ENCODE results near the gene STK38. TPM values are rescaled to one million over a fixed set of nuclear protein-coding genes. Genes with fewer than 3 reads are reported as not detected.

STK38 gene
- polyA plus RNA-seq, 2 of the 4 experiments (the other 2 are of a cell fraction): 30.0 to 30.9 TPM

- ATAC-seq (no peak), DNase-seq (ENCODE audit: low read depth in 1 of 2, low spot score in 1 of 2) (no peak), FAIRE-seq (no peak)
- 97% methylated on average over 5 of the region's 5 CpGs for WGBS (ENCODE audit: missing lambda C conversion rate)
- peak overlapping the region; percentile 77 for H3K4me2 ChIP-seq
- peaks cover 46% of the 10 kb centered on the region for H3K4me1 ChIP-seq
- H3K4me3 ChIP-seq: no peak overlapping the region
- H3K9me3 ChIP-seq: no peaks in the 10 kb centered on the region
- TF ChIP-seq EHMT2 (IDR thresholded peaks at IDR 0.05; ENCODE audit: low read depth) (no peak), TFCP2L1 (CRISPR knock-in tag; IDR thresholded peaks at IDR 0.05) (no peak), PBX3 (IDR thresholded peaks at IDR 0.05) (no peak)
- POLR2A ChIA-PET: interaction anchor here (0.7 kb wide), 1 partner anchor 32 kb away, joined by 3 read pairs; no protein-coding TSS in a partner anchor
- CTCF ChIA-PET: interaction anchor here (0.9 to 2.2 kb wide), 2 partner anchors 59 to 155 kb away, joined by 3 to 6 read pairs; no protein-coding TSS in a partner anchor
- peak overlapping the region; percentile 77 to 88 for H3K27ac ChIP-seq
Observed at GRCh38 chr6:36578030-36578429, 30.8 kb upstream of the STK38 start.

GRCh38 chr6:36577301-36577700, 30.0 kb upstream of the STK38 start:
- peak; percentile 56; the same call in 1 of the 2 replicates for TF ChIP-seq GATA3 (IDR thresholded peaks at IDR 0.05; ENCODE audit: borderline replicate concordance)
- TF ChIP-seq JUNB (IDR thresholded peaks at IDR 0.05): no peak
- TF ChIP-seq MAX (IDR thresholded peaks at IDR 0.05): peak; percentile 41; the same call in 1 of the 2 replicates
- TF ChIP-seq JUN (IDR thresholded peaks at IDR 0.05): 0 out of 5 replicates have a peak, but pooled peaks of 1 of the 2 experiments have one; percentile 22
- TF ChIP-seq FOSL2 (IDR thresholded peaks at IDR 0.05): no peak
- peak; percentile 28; the same call in 1 of the 2 replicates for TF ChIP-seq FOSL2 (CRISPR knock-in tag; IDR thresholded peaks at IDR 0.05)
- no peak for TF ChIP-seq SREBF2 (IDR thresholded peaks at IDR 0.05)
- H3K27ac ChIP-seq: peak overlapping the region; percentile 77 to 88
- FAIRE-seq (no peak), DNase-seq (ENCODE audit: low read depth in 1 of 2, low spot score in 1 of 2) (peak; percentile 71 to 89), ATAC-seq (peak; percentile 86 to 87)
- no peaks in the 10 kb centered on the region for H3K9me3 ChIP-seq
- no peak overlapping the region for H3K4me3 ChIP-seq
- ChIA-PET CTCF (interaction anchor here (0.9 to 1.5 kb wide), 2 partner anchors 17 to 154 kb away, joined by 3 read pairs; no protein-coding TSS in a partner anchor), POLR2A (interaction anchor here (0.6 to 0.7 kb wide), 3 partner anchors 22 to 31 kb away, joined by 3 to 4 read pairs (median 3); no protein-coding TSS in a partner anchor)
- 0% methylated on average over 2 of the region's 2 CpGs for WGBS (ENCODE audit: missing lambda C conversion rate)
- peaks cover 53% of the 10 kb centered on the region for H3K4me1 ChIP-seq
- H3K4me2 ChIP-seq: peak overlapping the region; percentile 77

GRCh38 chr6:36576578-36576977, 29.3 kb upstream of the STK38 start:
- peak overlapping the region; percentile 77 to 88 for H3K27ac ChIP-seq
- POLR2A ChIA-PET: no interaction called here
- TF ChIP-seq EP300 (IDR thresholded peaks at IDR 0.05) (no peak), HEYL (CRISPR knock-in tag; IDR thresholded peaks at IDR 0.05) (no peak), KDM1A (IDR thresholded peaks at IDR 0.05; ENCODE audit: low read depth) (no peak), EHF (CRISPR knock-in tag; IDR thresholded peaks at IDR 0.05) (no peak), HES2 (IDR thresholded peaks at IDR 0.05) (no peak), SREBF2 (IDR thresholded peaks at IDR 0.05) (no peak), SMC3 (IDR thresholded peaks at IDR 0.05) (no peak), TP53 (CRISPR knock-in tag; IDR thresholded peaks at IDR 0.05) (no peak), RARB (CRISPR knock-in tag; IDR thresholded peaks at IDR 0.05) (no peak)
- no peak for ATAC-seq
- no peak overlapping the region for H3K4me3 ChIP-seq
- H3K9me3 ChIP-seq: no peaks in the 10 kb centered on the region
- H3K4me2 ChIP-seq: peak overlapping the region; percentile 77
- WGBS (ENCODE audit: missing lambda C conversion rate): 92% methylated on average over 7 of the region's 7 CpGs
- H3K4me1 ChIP-seq: peaks cover 53% of the 10 kb centered on the region
- DNase-seq (ENCODE audit: low read depth in 1 of 2, low spot score in 1 of 2): no peak
- no peak for FAIRE-seq
- CTCF ChIA-PET: interaction anchor here (0.9 to 1.5 kb wide), 2 partner anchors 16 to 29 kb away, joined by 3 read pairs; partner anchors contain the start of gene STK38

- ChIA-PET POLR2A (interaction anchor here (0.6 kb wide), 1 partner anchor 546 kb away, joined by 3 read pairs; no protein-coding TSS in a partner anchor), CTCF (interaction anchor here (0.8 kb wide), 1 partner anchor 211 kb away, joined by 3 read pairs; no protein-coding TSS in a partner anchor)
- DNase-seq (ENCODE audit: low read depth in 1 of 2, low spot score in 1 of 2) (no peak), ATAC-seq (no peak), FAIRE-seq (no peak)
- Histone ChIP-seq H3K4me1 (peaks cover 45% of the 10 kb centered on the region), H3K27ac (no peak overlapping the region), H3K9me3 (no peaks in the 10 kb centered on the region), H3K4me2 (no peak overlapping the region), H3K4me3 (no peak overlapping the region)
- TF ChIP-seq KDM5A (IDR thresholded peaks at IDR 0.05) (no peak), HES2 (IDR thresholded peaks at IDR 0.05) (no peak), NR3C1 (IDR thresholded peaks at IDR 0.05) (no peak), HOXB5 (CRISPR knock-in tag; IDR thresholded peaks at IDR 0.05) (no peak), CBX2 (IDR thresholded peaks at IDR 0.05; ENCODE audit: borderline replicate concordance, low read depth) (no peak), TP53 (CRISPR knock-in tag; IDR thresholded peaks at IDR 0.05) (no peak), NFE2L2 (conservative IDR thresholded peaks at IDR 0.05; ENCODE audit: low read length) (no peak), PBX3 (IDR thresholded peaks at IDR 0.05) (no peak), NPAS2 (CRISPR knock-in tag; IDR thresholded peaks at IDR 0.05; ENCODE audit: borderline replicate concordance) (no peak), ZFP36 (IDR thresholded peaks at IDR 0.05; ENCODE audit: borderline replicate concordance, partially characterized antibody) (no peak)
Observed at GRCh38 chr6:36574679-36575078, 27.4 kb upstream of the STK38 start.

Measured in A549 (cell line).